Hepatocyte (in vitro differentiated cells): Measurements from ENCODE around the gene LYRM4. TPM values are rescaled to one million over a fixed set of nuclear protein-coding genes. Genes with fewer than 3 reads are reported as not detected.

Experiments used
- DNase-seq: peaks from one replicate; pipeline ENCODE4 v3.0.0-alpha.2; 2016; ENCODE audit warnings: low spot score
- H2AFZ ChIP-seq: fragments of 200-600 bp; sonication (generic); 2 replicates; pipeline ENCODE4 v1.6.0; 2016; ENCODE audit warnings: antibody characterized with exemption, mild to moderate bottlenecking
- H3K27ac ChIP-seq: fragments of 200-600 bp; sonication (generic); 2 replicates; pipeline ENCODE4 v1.5.1; 2016; ENCODE audit warnings: mild to moderate bottlenecking
- H3K27me3 ChIP-seq: fragments of 200-600 bp; sonication (generic); 2 replicates; pipeline ENCODE4 v1.6.1; 2016
- H3K36me3 ChIP-seq: fragments of 200-600 bp; sonication (generic); replicated peaks from 2 replicates; pipeline ENCODE4 v1.5.1; 2016; ENCODE audit warnings: low read depth; ENCODE audit not compliant: insufficient read depth
- H3K4me1 ChIP-seq: fragments of 200-600 bp; sonication (generic); 2 replicates; pipeline ENCODE4 v1.5.1; 2016; ENCODE audit warnings: mild to moderate bottlenecking, moderate library complexity; ENCODE audit not compliant: insufficient read depth
- H3K4me2 ChIP-seq: fragments of 200-600 bp; sonication (generic); 2 replicates; pipeline ENCODE4 v1.6.0; 2016
- H3K4me3 ChIP-seq: fragments of 200-600 bp; sonication (generic); 2 replicates; pipeline ENCODE4 v1.5.1; 2016; ENCODE audit warnings: mild to moderate bottlenecking
- H3K79me2 ChIP-seq: fragments of 200-600 bp; sonication (generic); 2 replicates; pipeline ENCODE4 v1.6.0; 2017; ENCODE audit warnings: mild to moderate bottlenecking
- H3K9me2 ChIP-seq: fragments of 200-600 bp; sonication (generic); replicated peaks from 2 replicates; pipeline ENCODE4 v1.6.0; 2017; ENCODE audit warnings: mild to moderate bottlenecking; ENCODE audit not compliant: insufficient read depth
- H3K9me3 ChIP-seq: fragments of 200-600 bp; sonication (generic); 2 replicates; pipeline ENCODE4 v1.5.1; 2016; ENCODE audit warnings: low read depth, mild to moderate bottlenecking
- H4K20me1 ChIP-seq: fragments of 200-600 bp; sonication (generic); 2 replicates; pipeline ENCODE4 v1.6.0; 2016; ENCODE audit warnings: mild to moderate bottlenecking; ENCODE audit not compliant: insufficient read depth, poor library complexity, severe bottlenecking
- EZH2 ChIP-seq: fragments of 200-600 bp; sonication (generic); IDR thresholded peaks from 2 replicates; pipeline ENCODE4 v1.6.1; 2016; ENCODE audit warnings: antibody characterized with exemption, mild to moderate bottlenecking, borderline replicate concordance
- EZH2phosphoT487 ChIP-seq: fragments of 200-600 bp; sonication (generic); IDR thresholded peaks from one replicate; pipeline ENCODE4 v1.6.1; 2018; ENCODE audit warnings: antibody characterized with exemption, mild to moderate bottlenecking, low read depth, moderate library complexity; ENCODE audit not compliant: unreplicated experiment, severe bottlenecking
- WGBS: methylation state at CpG from one replicate; pipeline ENCODE4 v1.1.6; 2016; ENCODE audit warnings: low lambda C conversion rate; ENCODE audit errors: missing lambda C conversion rate; 5-methylcytosine and 5-hydroxymethylcytosine counted together
- polyA plus RNA-seq: library from polyadenylated mRNA; unstranded; fragments of >200 nt; fragmentation: Nextera tagmentation; extraction: Ambion mirVana; gene quantifications from 2 replicates; pipeline ENCODE4 v1.2.1, GENCODE V29; 2016
- total RNA-seq: library from RNA; depleted of rRNA; stranded (reverse); fragments of >200 nt; gene quantifications from 2 replicates; pipeline ENCODE4 v1.2.3, GENCODE V29; 2014
- TF ChIP-seq, protein P1 (sequence below): fragments of 200-600 bp; sonication (generic); IDR thresholded peaks from 2 replicates; pipeline ENCODE4 v1.5.1; 2016; ENCODE audit warnings: antibody characterized with exemption, mild to moderate bottlenecking; ENCODE audit not compliant: poor library complexity

The LYRM4 gene
- total and polyA plus RNA-seq, 2 experiments from 2014 or later: 20.5 to 22.9 TPM

DNA sequence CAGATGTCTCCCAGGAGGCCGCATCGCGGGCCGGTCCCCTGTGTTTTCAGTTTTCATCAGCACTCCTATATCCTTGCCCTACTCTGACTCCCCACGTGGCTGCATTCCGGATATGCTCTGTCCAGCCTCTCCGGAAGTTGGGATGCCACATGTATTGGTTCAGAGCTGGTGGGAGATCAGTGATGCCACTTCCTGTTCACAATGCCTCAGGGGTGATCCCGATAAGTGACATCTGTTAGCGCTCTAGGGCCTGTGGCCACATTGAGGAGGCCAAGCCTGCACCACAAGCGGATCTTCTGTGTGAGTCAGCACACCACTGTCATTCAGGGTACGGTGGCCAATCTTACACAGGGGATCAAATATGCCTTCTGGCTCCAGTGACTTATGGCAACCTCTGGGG is 117.8 kb downstream of the LYRM4 start:
- TF ChIP-seq EZH2: no peak
- TF ChIP-seq, protein P1, sequence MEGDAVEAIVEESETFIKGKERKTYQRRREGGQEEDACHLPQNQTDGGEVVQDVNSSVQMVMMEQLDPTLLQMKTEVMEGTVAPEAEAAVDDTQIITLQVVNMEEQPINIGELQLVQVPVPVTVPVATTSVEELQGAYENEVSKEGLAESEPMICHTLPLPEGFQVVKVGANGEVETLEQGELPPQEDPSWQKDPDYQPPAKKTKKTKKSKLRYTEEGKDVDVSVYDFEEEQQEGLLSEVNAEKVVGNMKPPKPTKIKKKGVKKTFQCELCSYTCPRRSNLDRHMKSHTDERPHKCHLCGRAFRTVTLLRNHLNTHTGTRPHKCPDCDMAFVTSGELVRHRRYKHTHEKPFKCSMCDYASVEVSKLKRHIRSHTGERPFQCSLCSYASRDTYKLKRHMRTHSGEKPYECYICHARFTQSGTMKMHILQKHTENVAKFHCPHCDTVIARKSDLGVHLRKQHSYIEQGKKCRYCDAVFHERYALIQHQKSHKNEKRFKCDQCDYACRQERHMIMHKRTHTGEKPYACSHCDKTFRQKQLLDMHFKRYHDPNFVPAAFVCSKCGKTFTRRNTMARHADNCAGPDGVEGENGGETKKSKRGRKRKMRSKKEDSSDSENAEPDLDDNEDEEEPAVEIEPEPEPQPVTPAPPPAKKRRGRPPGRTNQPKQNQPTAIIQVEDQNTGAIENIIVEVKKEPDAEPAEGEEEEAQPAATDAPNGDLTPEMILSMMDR: no peak
- TF ChIP-seq EZH2phosphoT487: no peak
- Histone ChIP-seq H4K20me1 (no peaks in the 10 kb centered on the region), H3K4me3 (no peak overlapping the region), H3K27me3 (no peaks in the 10 kb centered on the region), H3K9me2 (no peaks in the 10 kb centered on the region), H3K4me1 (no peaks in the 10 kb centered on the region), H3K4me2 (no peak overlapping the region), H2AFZ (no peak overlapping the region), H3K9me3 (no peaks in the 10 kb centered on the region), H3K79me2 (no peaks in the 10 kb centered on the region), H3K27ac (no peak overlapping the region), H3K36me3 (no peaks in the 10 kb centered on the region)
- no peak for DNase-seq
- WGBS: 92% methylated on average over 11 of the region's 11 CpGs

DNA sequence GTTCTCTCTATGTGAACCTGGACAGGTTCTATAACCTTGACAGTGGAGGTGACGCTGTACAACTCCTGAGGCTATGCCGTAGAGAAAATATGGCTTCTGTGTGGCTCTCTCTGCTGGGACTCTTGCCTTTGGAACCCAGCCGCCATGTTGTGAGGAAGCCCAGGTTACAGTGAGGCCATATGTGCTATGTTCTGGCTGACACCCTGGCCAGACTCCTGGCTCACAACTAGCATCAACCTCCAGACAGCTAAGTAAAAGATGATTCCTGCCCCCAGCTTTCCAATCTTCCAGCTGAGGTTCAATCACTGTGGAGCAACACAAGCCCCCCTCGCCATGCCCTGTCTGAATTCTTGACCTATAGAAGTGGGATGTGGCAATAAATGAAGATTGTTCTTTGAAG is 118.6 kb downstream of the LYRM4 start:
- WGBS: 95% methylated on average over 4 of the region's 4 CpGs
- no peak for TF ChIP-seq EZH2
- TF ChIP-seq, protein P1: no peak
- TF ChIP-seq EZH2phosphoT487: no peak

DNA sequence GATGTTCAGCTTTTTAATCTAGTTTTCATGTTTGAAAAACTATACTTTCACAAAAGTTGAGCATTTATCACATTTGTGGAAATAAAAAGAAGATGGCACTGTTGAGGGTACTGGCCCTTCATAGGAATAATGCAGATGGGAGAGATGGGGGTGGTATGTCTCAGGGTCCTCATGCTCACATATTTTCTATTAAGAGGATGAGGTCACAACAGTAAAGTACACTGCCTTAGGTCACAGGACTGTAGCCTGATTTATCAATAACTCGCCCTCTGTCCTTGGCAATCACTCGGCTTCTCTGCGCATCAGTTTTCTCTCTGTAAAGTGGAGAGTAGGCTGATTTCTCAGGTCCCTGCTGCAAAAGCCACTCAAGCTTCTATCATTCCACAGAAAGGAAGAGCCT is 119.7 kb downstream of the LYRM4 start:
- H4K20me1 ChIP-seq: no peaks in the 10 kb centered on the region
- no peak overlapping the region for H2AFZ ChIP-seq
- no peak for TF ChIP-seq EZH2
- H3K4me3 ChIP-seq: no peak overlapping the region
- H3K9me3 ChIP-seq: no peaks in the 10 kb centered on the region
- H3K4me1 ChIP-seq: no peaks in the 10 kb centered on the region
- H3K9me2 ChIP-seq: no peaks in the 10 kb centered on the region
- H3K36me3 ChIP-seq: no peaks in the 10 kb centered on the region
- no peak overlapping the region for H3K4me2 ChIP-seq
- H3K27me3 ChIP-seq: no peaks in the 10 kb centered on the region
- no peaks in the 10 kb centered on the region for H3K79me2 ChIP-seq
- DNase-seq: no peak
- 95% methylated on average over 3 of the region's 3 CpGs for WGBS
- no peak overlapping the region for H3K27ac ChIP-seq

More for the DNA sequence above, 118.6 kb downstream of the LYRM4 start:
- DNase-seq: no peak
- H3K4me2 ChIP-seq: no peak overlapping the region
- no peak overlapping the region for H3K27ac ChIP-seq
- no peaks in the 10 kb centered on the region for H4K20me1 ChIP-seq
- H3K4me3 ChIP-seq: no peak overlapping the region
- no peaks in the 10 kb centered on the region for H3K79me2 ChIP-seq
- H3K9me3 ChIP-seq: no peaks in the 10 kb centered on the region
- H2AFZ ChIP-seq: no peak overlapping the region
- H3K9me2 ChIP-seq: no peaks in the 10 kb centered on the region
- no peaks in the 10 kb centered on the region for H3K4me1 ChIP-seq
- no peaks in the 10 kb centered on the region for H3K27me3 ChIP-seq
- H3K36me3 ChIP-seq: no peaks in the 10 kb centered on the region

DNA sequence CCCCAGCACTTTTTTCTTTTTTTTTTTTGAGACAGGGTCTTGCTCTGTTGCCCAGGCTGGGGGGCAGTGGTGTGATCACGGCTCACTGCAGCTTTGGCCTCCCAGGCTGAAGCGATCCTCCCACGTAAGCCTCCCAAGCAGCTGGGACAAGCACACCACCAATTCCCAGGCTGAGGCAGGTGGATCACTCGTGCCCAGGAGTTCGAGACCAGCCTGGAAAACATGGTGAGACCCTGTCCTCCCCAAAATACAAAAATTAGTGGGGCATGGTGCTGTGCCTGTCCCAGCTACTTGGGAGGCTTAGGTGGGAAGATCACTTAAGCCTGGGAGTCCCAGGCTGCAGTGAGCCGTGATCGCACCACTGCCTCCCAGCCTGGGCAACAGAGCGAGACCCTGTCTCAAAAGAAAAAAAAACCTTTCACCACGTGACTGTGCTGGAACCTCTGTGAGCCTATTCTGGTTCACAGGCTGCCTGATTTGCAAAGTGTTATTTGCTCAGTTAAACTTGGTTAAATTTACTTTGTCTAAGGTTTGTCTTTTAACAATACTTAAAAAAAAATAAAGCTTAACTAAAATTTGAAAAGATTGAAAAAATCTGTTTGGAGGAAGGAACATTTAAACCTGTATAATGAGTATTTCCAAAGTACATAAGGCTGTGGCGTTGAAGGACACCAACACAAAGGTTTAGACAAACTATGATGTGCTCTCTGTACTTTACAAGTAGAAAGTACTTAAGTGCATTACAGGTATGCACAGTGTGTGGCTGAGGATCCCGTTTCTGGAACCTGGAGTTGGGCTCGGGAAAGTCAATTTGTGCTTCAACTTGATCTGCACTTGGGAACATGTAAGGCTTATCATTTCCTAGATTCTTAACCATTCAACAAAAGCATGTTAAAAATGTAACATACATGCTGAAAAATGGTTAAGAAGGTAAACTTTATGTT is 120.7 kb downstream of the LYRM4 start:
- Histone ChIP-seq H3K4me3 (no peak overlapping the region), H3K9me3 (no peaks in the 10 kb centered on the region), H4K20me1 (no peaks in the 10 kb centered on the region), H3K4me1 (no peaks in the 10 kb centered on the region), H3K36me3 (no peaks in the 10 kb centered on the region), H3K4me2 (no peak overlapping the region), H3K79me2 (no peaks in the 10 kb centered on the region), H3K27me3 (no peaks in the 10 kb centered on the region), H3K27ac (no peak overlapping the region), H2AFZ (no peak overlapping the region), H3K9me2 (no peaks in the 10 kb centered on the region)
- TF ChIP-seq EZH2 (no peak), EZH2phosphoT487 (no peak)
- TF ChIP-seq, protein P1: no peak
- 80% methylated on average over 12 of the region's 12 CpGs for WGBS
- DNase-seq: no peak
